Upper lobe of right lung (tissue), 1 donor: ENCODE measurements around the gene IQSEC1. TPM values are rescaled to one million over a fixed set of nuclear protein-coding genes. Genes with fewer than 3 reads are reported as not detected.

Source experiments
- ATAC-seq: fragments of 200-7000 bp; cut with Tn5 transposase; one replicate; pipeline ENCODE4 v1.9.1; 2020; ENCODE audit warnings: mild to moderate bottlenecking, moderate library complexity
- DNase-seq: peaks from one replicate; pipeline ENCODE4 v3.0.0-alpha.2; 2020
- H3K27ac ChIP-seq: fragments of 200-600 bp; one replicate; pipeline ENCODE4 v1.8.0; 2022
- H3K27me3 ChIP-seq: fragments of 200-600 bp; one replicate; pipeline ENCODE4 v1.8.0; 2022; ENCODE audit warnings: mild to moderate bottlenecking
- H3K36me3 ChIP-seq: fragments of 200-600 bp; one replicate; pipeline ENCODE4 v1.8.0; 2022
- H3K4me1 ChIP-seq: fragments of 200-600 bp; one replicate; pipeline ENCODE4 v1.8.0; 2022
- H3K4me3 ChIP-seq: fragments of 200-600 bp; one replicate; pipeline ENCODE4 v1.8.0; 2022; ENCODE audit warnings: mild to moderate bottlenecking
- H3K9me3 ChIP-seq: fragments of 200-600 bp; one replicate; pipeline ENCODE4 v1.8.0; 2022
- intact Hi-C: fragments of 100-400 bp; cut with DNase I; formaldehyde crosslinking; loops from one replicate; pipeline ENCODE4 v1.11.0; 2022
- total RNA-seq: library from RNA; stranded (reverse); fragmentation: NEBNext Ultra II Directional; extraction: Animal tissue kit (Norgen Biotek cat#: 25700); gene quantifications from one replicate; pipeline ENCODE4 v1.2.1, GENCODE V29; 2021
- TF ChIP-seq, protein P1 (sequence below): fragments of 200-600 bp; IDR thresholded peaks from one replicate; pipeline ENCODE4 v1.8.0; 2022; ENCODE audit warnings: antibody characterized with exemption
- donor health status: DM: no; HTN: yes; CAD: no; lungs with severe emphysema.

The IQSEC1 gene
- total RNA-seq, 1 donor from 2014 or later = 61.6 TPM

DNA sequence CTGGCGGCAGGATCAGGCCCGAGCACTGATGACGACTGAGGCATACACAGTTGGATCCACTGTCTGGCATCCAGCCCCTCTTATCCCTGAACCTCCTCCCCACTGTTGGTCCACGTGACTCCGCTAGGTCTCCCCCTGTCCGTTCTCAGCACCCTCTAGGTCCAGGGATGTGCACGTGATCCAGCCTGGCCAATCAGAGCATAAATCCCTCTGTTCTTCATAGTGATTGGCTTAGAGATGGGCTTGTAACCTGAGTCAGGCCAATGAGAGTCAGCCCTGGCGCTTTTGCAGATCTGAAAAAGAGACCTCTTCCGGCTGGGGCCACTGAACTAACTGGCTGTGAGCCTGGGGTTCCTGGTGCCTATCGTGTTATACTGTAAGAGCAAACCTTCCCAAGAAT, 20.5 kb upstream of the IQSEC1 start:
- no peaks in the 10 kb centered on the region for H3K9me3 ChIP-seq
- H3K4me1 ChIP-seq = peaks cover 4% of the 10 kb centered on the region
- H3K27me3 ChIP-seq = no peaks in the 10 kb centered on the region
- no peak for ATAC-seq
- no peaks in the 10 kb centered on the region for H3K36me3 ChIP-seq
- TF ChIP-seq, protein P1, sequence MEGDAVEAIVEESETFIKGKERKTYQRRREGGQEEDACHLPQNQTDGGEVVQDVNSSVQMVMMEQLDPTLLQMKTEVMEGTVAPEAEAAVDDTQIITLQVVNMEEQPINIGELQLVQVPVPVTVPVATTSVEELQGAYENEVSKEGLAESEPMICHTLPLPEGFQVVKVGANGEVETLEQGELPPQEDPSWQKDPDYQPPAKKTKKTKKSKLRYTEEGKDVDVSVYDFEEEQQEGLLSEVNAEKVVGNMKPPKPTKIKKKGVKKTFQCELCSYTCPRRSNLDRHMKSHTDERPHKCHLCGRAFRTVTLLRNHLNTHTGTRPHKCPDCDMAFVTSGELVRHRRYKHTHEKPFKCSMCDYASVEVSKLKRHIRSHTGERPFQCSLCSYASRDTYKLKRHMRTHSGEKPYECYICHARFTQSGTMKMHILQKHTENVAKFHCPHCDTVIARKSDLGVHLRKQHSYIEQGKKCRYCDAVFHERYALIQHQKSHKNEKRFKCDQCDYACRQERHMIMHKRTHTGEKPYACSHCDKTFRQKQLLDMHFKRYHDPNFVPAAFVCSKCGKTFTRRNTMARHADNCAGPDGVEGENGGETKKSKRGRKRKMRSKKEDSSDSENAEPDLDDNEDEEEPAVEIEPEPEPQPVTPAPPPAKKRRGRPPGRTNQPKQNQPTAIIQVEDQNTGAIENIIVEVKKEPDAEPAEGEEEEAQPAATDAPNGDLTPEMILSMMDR = no peak
- no peak overlapping the region for H3K27ac ChIP-seq
- DNase-seq = no peak
- intact Hi-C loops = loop anchor here (10.0 kb wide), 1 partner anchor 561 kb away; no protein-coding TSS in a partner anchor
- H3K4me3 ChIP-seq = no peak overlapping the region

DNA sequence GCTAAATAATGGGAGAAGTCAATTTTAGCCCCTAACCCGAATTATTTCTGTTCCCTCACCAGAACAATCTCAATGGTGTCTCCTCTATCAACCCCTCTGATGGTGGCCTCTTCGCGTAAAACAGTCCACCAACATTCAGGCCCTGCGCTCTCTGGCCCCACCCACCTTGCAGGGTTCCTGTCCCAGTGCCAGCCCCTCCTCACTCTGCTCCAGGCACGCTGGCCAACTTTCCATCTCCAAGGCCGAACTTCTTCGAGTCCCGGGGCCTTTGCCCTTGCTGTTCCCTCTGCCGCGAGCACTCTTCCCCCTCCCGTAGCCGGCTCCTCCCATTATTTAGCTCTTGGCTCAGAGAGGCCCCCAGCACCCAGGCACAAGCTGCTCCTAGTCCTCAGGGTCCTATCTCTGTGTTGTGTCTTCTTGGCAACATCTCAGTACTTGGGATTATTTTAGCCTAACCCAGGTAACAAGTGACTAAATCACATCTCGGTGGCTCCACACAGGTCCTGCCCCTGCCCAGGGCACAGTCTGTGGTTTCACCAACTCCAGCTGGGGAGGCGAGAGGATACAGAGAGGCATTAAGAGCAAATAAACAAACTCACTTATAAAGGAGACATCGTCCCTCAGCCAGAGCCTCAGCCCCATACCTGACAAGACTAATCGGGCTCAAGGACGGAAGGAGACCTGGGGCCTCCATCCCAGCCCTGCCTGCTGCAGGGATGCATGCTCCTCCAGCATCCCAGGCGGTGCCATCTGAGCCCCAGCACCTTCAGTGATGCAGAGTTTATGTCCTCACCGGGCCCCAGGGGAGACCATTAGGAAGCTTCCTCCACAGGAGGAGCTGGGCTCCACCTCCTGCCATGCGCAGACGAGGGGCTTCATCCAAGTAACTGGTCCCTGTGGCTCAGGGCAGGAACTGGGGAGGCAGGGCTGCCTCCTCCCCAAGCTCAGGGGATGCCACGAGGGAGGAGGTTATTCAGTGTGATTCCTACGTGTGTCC, 19.7 kb upstream of the IQSEC1 start:
- DNase-seq = no peak
- Histone ChIP-seq H3K4me3 (no peak overlapping the region), H3K27ac (no peak overlapping the region), H3K27me3 (no peaks in the 10 kb centered on the region), H3K36me3 (no peaks in the 10 kb centered on the region), H3K9me3 (no peaks in the 10 kb centered on the region), H3K4me1 (peaks cover 4% of the 10 kb centered on the region)
- intact Hi-C loops = loop anchor here (10.0 kb wide), 1 partner anchor 562 kb away; no protein-coding TSS in a partner anchor
- no peak for ATAC-seq
- TF ChIP-seq, protein P1 = no peak

- no peaks in the 10 kb centered on the region for H3K27me3 ChIP-seq
- no peaks in the 10 kb centered on the region for H3K9me3 ChIP-seq
- peak; percentile 91 for DNase-seq
- no peak overlapping the region for H3K4me3 ChIP-seq
- no peak overlapping the region for H3K27ac ChIP-seq
- H3K4me1 ChIP-seq = peaks cover 4% of the 10 kb centered on the region
- H3K36me3 ChIP-seq = no peaks in the 10 kb centered on the region
- peak; percentile 91 for ATAC-seq
- intact Hi-C loops = loop anchor here (10.0 kb wide), 1 partner anchor 563 kb away; no protein-coding TSS in a partner anchor
- TF ChIP-seq, protein P1 = peak; percentile 98
These were observed 18.8 kb upstream of the IQSEC1 start for GRCh38 chr3:13091898-13092611.

DNA sequence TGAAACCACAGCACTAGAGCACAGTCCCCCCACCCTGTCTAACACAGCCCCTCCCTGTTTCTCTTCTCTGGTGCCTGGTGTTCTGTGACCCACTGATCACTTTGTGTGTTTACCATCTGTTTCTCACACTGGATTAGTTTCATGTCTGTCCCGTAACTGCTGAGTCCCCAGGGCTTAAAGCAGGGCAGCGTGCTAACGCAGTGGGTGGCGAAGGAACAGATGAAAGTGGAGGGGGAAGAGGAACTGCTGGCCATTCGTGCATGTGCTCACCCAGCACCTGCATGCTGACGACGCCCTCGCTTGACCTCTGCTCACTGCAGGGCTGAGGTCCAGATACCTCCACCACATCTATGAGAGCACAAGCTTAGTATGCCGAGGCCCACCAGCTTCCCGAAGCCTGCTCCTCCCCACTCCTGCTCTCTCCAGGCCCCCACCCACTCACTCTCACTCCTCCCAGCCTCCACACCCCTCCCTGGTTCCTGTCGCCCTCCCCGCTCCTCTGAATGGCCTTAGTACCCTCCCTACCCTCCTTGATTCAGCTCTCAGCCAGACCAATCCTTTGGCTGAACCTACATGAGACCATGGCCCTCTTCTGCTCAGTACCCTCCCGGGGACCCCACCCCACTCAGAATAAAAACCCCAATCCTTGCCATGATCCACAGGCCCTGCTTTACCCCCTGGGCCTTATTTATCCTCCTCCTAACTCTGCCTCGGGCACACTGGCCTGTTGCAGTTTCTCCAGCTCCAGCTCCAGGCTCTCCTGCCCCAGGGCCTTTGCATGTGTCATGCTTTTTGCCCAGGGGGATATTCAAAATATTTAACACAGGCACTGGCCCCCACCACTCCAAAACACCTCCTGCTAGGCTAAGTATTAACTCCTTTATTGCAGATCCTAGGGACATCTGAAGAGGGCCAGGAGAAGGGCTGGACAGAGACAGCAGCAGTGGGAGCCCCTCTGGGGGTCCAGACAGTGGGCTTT, 15.1 kb upstream of the IQSEC1 start:
- Histone ChIP-seq H3K4me3 (no peak overlapping the region), H3K4me1 (peaks cover 4% of the 10 kb centered on the region), H3K27me3 (no peaks in the 10 kb centered on the region), H3K9me3 (no peaks in the 10 kb centered on the region), H3K27ac (no peak overlapping the region), H3K36me3 (no peaks in the 10 kb centered on the region)
- TF ChIP-seq, protein P1 = no peak
- intact Hi-C loops = no loop called here
- ATAC-seq (no peak), DNase-seq (no peak)
